HG02623 (cell line): Measurements from ENCODE around the gene TMEM181.
A peak's percentile ranks its signal among the peaks of the same experiment; 100 is the strongest.
"Not testable (repeated sequence)": the region's sequence is repeated elsewhere in the genome, so short reads cannot be mapped to it uniquely, and the experiment has no call there.

Experiments used
- ATAC-seq: cut with Tn5 transposase; IDR thresholded peaks from one replicate; pipeline ENCODE4 v1.9.1; 2021; ENCODE audit warnings: moderate library complexity; ENCODE audit not compliant: unreplicated experiment

The TMEM181 gene

DNA sequence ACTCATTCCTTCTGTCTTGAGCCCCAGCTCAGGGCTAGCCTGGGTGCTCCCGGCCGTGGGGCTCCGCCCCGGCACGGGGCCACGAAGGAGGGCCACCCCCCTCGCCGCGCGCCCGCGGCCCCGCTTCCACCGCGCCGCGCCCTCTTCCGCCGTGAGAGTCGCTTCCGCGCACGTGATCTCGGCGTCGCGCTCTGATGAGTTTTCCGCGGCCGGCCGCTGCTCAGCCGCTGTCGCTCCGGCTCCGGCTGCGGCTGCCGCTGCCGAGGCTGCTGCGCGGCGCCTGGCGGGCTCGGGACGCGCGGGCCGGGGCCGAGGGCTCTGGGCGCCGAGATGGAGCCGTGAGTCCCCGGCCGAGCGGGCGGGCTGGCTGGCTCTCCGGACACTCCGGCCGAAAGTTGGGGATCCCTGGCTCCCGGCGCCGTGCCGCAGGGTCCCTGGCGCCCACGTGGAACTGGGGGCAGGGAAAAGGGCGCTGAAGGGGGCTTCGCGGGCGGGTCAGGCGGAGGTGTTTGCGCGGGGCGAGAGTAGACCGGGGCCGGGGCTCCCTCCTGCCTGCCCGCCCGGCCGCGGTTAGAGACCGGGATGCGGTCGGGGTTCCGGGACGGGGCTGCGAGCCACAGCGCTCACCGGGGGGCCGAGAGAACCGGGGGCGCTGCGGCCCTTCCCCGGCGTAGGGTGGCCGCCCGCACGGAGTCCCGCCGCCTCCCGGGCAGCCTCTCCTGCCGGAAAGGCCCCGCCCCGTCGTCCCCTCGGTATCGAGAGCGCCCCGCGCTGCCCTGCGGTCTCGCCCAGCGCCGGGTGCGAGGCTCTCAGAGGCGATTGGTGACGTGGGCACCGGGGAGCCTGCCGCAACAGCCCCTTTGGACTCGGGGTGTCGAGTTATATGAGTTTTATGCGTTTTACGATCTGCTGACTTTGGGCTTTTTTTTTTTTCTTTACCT is at the start of gene TMEM181:
TSS of gene TMEM181 (plus strand) at position 197 of the 941 bp plus-strand sequence. CDS start at position 331, 134 bp downstream.
- peak; percentile 85 for ATAC-seq

DNA sequence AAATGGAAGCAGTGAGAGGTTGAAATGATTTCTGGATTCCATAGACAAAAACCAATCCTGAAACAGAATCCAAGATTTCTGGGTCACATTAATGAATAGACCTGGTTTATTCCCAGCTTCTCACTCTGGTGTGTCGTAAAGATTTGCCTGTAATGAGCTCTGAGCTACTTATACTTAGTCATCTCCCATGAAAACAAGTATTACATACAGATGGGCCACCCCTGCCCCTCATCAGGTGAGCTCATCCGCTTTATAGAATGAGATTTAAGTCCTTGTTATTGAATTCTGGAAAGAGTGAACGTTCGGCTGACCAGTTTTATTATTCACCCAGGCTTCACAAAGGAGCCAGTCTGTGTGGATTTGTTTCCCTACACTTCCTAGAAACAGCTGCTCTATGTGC is 47.1 kb upstream of the TMEM181 start:
- no peak for ATAC-seq

GRCh38 chr6:158514176-158514575 is 45.7 kb upstream of the TMEM181 start:
- ATAC-seq, result no peak

DNA sequence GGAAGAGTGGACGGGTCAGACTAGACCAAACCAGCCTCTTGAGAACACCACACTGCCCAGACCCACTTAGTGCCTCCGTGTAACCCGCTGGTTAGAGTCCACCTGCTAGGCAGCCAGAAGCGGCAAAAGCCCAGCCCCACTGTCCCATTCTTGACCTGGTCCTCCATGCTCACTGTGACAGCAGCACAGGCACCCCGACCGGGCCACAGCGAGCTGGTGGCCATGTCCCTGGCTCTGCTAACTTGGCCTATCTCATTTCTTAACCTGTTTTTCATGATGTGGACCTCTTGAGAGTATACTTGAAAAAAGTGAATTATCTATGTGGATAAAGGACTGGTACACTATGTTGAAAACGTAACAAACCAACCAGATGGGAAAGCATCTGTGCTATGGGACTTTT is 44.9 kb upstream of the TMEM181 start:
- no peak for ATAC-seq

GRCh38 chr6:158516098-158516497 is 43.8 kb upstream of the TMEM181 start:
- ATAC-seq, result no peak

GRCh38 chr6:158517038-158517437 is 42.9 kb upstream of the TMEM181 start:
- ATAC-seq, result no peak

DNA sequence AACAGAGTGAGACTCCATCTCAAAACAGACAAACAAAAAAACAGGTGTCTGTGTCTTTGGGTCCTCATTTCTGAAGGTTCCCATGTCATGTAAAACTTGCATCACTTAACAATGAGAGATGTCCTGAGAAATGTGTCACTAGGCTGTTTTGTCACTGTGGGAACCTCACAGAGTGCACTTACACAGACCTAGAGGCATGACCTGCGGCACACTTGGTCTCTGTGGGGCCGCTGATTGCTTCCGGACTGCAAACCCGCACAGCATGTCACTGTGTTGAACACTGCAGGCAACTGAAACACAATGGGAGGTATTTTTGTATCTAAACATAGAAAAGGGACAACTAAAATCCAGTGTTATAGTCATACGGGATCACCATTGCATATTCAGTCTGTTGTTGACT is 42.3 kb upstream of the TMEM181 start:
- no peak for ATAC-seq

DNA sequence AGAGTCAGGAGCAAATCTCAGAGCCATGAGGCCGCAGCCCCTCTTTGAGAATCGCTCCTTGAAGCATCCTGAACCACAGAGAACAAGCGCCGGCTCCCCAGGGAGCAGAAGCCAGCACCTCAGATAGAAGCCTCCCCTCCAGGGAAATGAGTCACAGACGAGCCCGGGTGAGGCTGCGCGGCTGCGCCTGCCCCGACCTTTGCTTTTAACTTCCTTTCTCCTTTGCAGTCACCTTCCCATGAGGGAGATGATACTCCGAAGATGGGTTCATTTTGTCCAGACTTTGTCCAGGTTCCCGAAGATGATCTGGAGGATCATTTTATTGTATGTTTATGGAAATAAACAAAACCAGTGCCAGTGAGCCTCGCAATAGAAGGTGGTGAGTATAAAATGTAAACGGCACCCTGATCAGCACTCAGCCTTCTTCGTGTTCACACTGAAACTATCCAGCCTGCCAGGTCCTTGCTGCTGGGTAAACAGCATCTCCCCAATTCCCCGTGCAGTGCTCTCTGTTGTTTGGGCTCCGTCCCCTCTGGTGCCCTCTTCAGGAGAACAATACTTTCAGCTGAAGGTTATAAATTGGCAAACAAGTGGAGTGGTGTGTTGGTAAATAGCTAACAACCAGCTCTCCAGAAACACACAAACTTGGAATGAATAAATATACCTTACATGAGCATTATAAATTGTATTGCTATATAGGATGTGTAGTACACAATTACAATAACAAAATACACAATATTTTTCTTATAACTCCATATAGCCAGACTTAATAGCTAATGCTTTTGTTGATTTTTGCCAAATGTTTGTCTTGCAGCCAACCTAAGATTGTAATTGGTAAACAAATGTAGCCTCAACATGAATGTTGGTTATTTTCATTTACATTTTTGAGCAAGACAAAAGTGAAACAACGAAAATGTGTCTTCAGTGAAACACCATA is 41.4 kb upstream of the TMEM181 start:
- peak; percentile 71 for ATAC-seq

GRCh38 chr6:158519300-158519699 is 40.6 kb upstream of the TMEM181 start:
- ATAC-seq, result no peak

DNA sequence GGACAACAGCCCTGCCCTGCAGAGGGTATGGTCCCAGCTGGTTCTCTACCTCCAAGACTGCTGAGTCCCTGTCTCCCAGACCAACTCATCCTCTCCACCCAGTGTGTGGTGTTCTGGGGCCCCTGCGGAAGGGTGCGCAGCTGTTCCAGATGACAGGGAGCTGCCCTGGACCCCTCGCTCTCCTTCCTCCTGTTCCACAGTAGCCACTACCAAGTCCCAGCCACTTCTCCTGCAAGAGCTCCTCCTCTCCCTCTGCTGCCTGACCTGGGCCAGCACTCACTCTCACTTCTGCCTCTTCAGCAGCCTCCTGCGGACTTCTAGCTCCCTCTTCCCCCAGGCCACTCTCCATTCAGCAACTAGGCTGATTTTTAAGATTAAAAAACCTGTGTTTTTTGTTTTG is 40.1 kb upstream of the TMEM181 start:
- no peak for ATAC-seq

GRCh38 chr6:158520975-158521374 is 38.9 kb upstream of the TMEM181 start:
- ATAC-seq, result not testable (repeated sequence)

- no peak for ATAC-seq
Observed at GRCh38 chr6:158521759-158522158, 38.1 kb upstream of the TMEM181 start.

GRCh38 chr6:158522616-158523015 is 37.3 kb upstream of the TMEM181 start:
- no peak for ATAC-seq

GRCh38 chr6:158524311-158524710 is 35.6 kb upstream of the TMEM181 start:
- ATAC-seq, result no peak

DNA sequence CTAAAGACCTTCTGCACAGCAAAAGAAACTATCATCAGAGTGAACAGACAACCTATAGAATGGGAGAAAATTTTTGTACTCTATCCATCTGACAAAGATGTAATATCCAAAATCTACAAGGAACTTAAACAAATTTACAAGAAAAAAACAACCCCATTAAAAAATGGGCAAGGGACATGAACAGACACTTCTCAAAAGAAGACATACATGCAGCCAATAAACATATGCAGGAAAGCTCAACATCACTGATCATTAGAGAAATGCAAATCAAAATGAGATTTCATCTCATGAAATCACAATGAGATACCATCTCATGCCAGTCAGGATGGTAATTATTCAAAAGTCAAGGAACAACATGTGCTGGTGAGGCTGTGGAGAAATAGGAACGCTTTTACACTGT is 32.0 kb upstream of the TMEM181 start:
- ATAC-seq, result not testable (repeated sequence)

- no peak for ATAC-seq
Observed at GRCh38 chr6:158528826-158529225, 31.1 kb upstream of the TMEM181 start.

- no peak for ATAC-seq
Observed at GRCh38 chr6:158529629-158530028, 30.3 kb upstream of the TMEM181 start.

- no peak for ATAC-seq
Observed at GRCh38 chr6:158531566-158531965, 28.3 kb upstream of the TMEM181 start.

DNA sequence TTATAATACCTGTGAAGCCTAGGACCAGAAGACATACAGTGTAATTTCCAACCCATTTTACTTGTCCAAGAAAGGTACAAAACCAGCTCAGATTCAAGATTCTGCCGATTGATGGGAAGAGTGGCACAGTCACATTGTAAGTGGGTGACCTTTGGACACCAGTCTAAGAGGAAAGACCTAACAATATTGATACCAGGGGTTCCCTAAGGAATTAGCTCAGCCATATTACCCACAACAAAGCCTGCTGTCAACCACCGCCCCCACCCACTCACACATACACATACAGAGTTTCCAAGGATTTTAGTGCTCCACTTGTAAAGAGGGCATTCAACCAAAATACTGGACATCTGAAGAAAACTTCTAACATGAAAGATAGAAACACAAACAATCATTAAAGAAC is 27.9 kb upstream of the TMEM181 start:
- no peak for ATAC-seq

- ATAC-seq, result no peak
Observed at GRCh38 chr6:158536084-158536890, 23.6 kb upstream of the TMEM181 start.
